Activated CD8-positive, alpha-beta T cell treated with anti-CD3 and anti-CD28 coated beads for 36 hours (primary cell): ENCODE data around the gene KREMEN2. TPM values are rescaled to one million over a fixed set of nuclear protein-coding genes. Genes with fewer than 3 reads are reported as not detected.

Experiments used
- ATAC-seq: fragments of 200-7000 bp; cut with Tn5 transposase; one replicate; pipeline ENCODE4 v1.10.0; 2021; ENCODE audit warnings: mild to moderate bottlenecking, moderate library complexity
- CTCF ChIA-PET: fragments of 350-600 bp; sonication (Branson Sonifier 250); formaldehyde crosslinking; loops from one replicate; lab custom pipeline; 2021; ENCODE audit warnings: antibody characterized with exemption; lab: Charles Lee
- POLR2A ChIA-PET: fragments of 350-600 bp; sonication (Branson Sonifier 250); formaldehyde crosslinking; loops from one replicate; lab custom pipeline; 2021; ENCODE audit warnings: antibody characterized with exemption; lab: Charles Lee
- DNase-seq: peaks from one replicate; pipeline ENCODE4 v3.0.0-alpha.2; 2020
- H3K27ac Mint-ChIP-seq: one replicate; pipeline ENCODE4 v1.8.0; 2021; ENCODE audit warnings: mild to moderate bottlenecking, mixed read lengths
- H3K27me3 Mint-ChIP-seq: one replicate; pipeline ENCODE4 v1.8.0; 2021; ENCODE audit warnings: mixed read lengths
- H3K36me3 Mint-ChIP-seq: one replicate; pipeline ENCODE4 v1.8.0; 2021; ENCODE audit warnings: low read depth, mixed read lengths
- H3K4me1 Mint-ChIP-seq: one replicate; pipeline ENCODE4 v1.8.0; 2021; ENCODE audit warnings: low read depth, mixed read lengths
- H3K4me3 Mint-ChIP-seq: one replicate; pipeline ENCODE4 v1.8.0; 2021; ENCODE audit warnings: mild to moderate bottlenecking, moderate library complexity, mixed read lengths
- H3K9me3 Mint-ChIP-seq: one replicate; pipeline ENCODE4 v1.8.0; 2021; ENCODE audit warnings: mixed read lengths
- CTCF ChIP-seq: fragments of 200-600 bp; IDR thresholded peaks from one replicate; pipeline ENCODE4 v1.8.0; 2022; ENCODE audit warnings: antibody characterized with exemption, mild to moderate bottlenecking
- intact Hi-C: fragments of 100-400 bp; cut with micrococcal nuclease; formaldehyde crosslinking; loops from one replicate; pipeline ENCODE4 v1.10.0; 2022
- total RNA-seq, 2 experiments: library from RNA; stranded (reverse); gene quantifications; one replicate each; pipeline ENCODE4 v1.2.3, GENCODE V29; 2021

Gene KREMEN2
- total RNA-seq, 2 experiments from 2014 or later: 0.22 TPM; not detected in 1

- Mint-ChIP-seq H3K9me3 (no peaks in the 10 kb centered on the region), H3K4me1 (peaks cover 21% of the 10 kb centered on the region), H3K27ac (no peak overlapping the region), H3K27me3 (peaks cover 14% of the 10 kb centered on the region), H3K4me3 (no peak overlapping the region), H3K36me3 (no peaks in the 10 kb centered on the region)
- peak; percentile 28 for DNase-seq
- CTCF ChIA-PET: interaction anchor here (0.7 to 5.3 kb wide), 9 partner anchors 13 to 121 kb away, joined by 3 to 56 read pairs (median 7); partner anchors contain the start of genes CLDN6, HCFC1R1, THOC6 and TNFRSF12A
- POLR2A ChIA-PET: interaction anchor here (1.7 kb wide), 2 partner anchors 12 to 19 kb away, joined by 5 to 6 read pairs; partner anchors contain the start of gene TNFRSF12A
- no peak for TF ChIP-seq CTCF
- ATAC-seq: no peak
- intact Hi-C loops: no loop called here
These were observed 44.0 kb downstream of the KREMEN2 start for GRCh38 chr16:3007957-3008689.

GRCh38 chr16:3008690-3009037, 44.6 kb downstream of the KREMEN2 start:
- intact Hi-C loops: no loop called here
- no peak overlapping the region for H3K27ac Mint-ChIP-seq

GRCh38 chr16:3009568-3010390, 45.7 kb downstream of the KREMEN2 start:
- Mint-ChIP-seq H3K27ac (no peak overlapping the region), H3K36me3 (no peaks in the 10 kb centered on the region), H3K9me3 (no peaks in the 10 kb centered on the region), H3K27me3 (peaks cover 13% of the 10 kb centered on the region), H3K4me3 (no peak overlapping the region), H3K4me1 (peaks cover 21% of the 10 kb centered on the region)
- intact Hi-C loops: no loop called here
- ChIA-PET CTCF (interaction anchor here (0.8 to 2.1 kb wide), 5 partner anchors 9 to 83 kb away, joined by 3 to 12 read pairs (median 8); partner anchors contain the start of gene TNFRSF12A), POLR2A (no interaction called here)
- no peak for TF ChIP-seq CTCF
- ATAC-seq (no peak), DNase-seq (no peak)

More at GRCh38 chr16:3008690-3009037, 44.6 kb downstream of the KREMEN2 start:
- no peak for DNase-seq
- no peak for TF ChIP-seq CTCF
- ATAC-seq: no peak
- Mint-ChIP-seq H3K9me3 (no peaks in the 10 kb centered on the region), H3K4me1 (peaks cover 21% of the 10 kb centered on the region), H3K36me3 (no peaks in the 10 kb centered on the region), H3K4me3 (no peak overlapping the region), H3K27me3 (peaks cover 14% of the 10 kb centered on the region)
- POLR2A ChIA-PET: interaction anchor here (1.7 kb wide), 2 partner anchors 11 to 19 kb away, joined by 5 to 6 read pairs; partner anchors contain the start of gene TNFRSF12A
- CTCF ChIA-PET: interaction anchor here (1.2 to 5.3 kb wide), 4 partner anchors 12 to 120 kb away, joined by 7 to 56 read pairs (median 10); partner anchors contain the start of genes CLDN6, HCFC1R1, THOC6 and TNFRSF12A

GRCh38 chr16:3010510-3010909, 46.4 kb downstream of the KREMEN2 start:
- H3K27ac Mint-ChIP-seq: no peak overlapping the region
- H3K36me3 Mint-ChIP-seq: no peaks in the 10 kb centered on the region
- ChIA-PET POLR2A (no interaction called here), CTCF (interaction anchor here (1.6 to 2.1 kb wide), 4 partner anchors 10 to 83 kb away, joined by 4 to 12 read pairs (median 9); partner anchors contain the start of gene TNFRSF12A)
- intact Hi-C loops: no loop called here
- H3K4me1 Mint-ChIP-seq: peaks cover 21% of the 10 kb centered on the region
- ATAC-seq (no peak), DNase-seq (no peak)
- TF ChIP-seq CTCF: no peak
- peaks cover 10% of the 10 kb centered on the region for H3K27me3 Mint-ChIP-seq
- no peak overlapping the region for H3K4me3 Mint-ChIP-seq
- H3K9me3 Mint-ChIP-seq: no peaks in the 10 kb centered on the region
